GM23338 (cell line): ENCODE data around the gene ADGRB2. TPM values are rescaled to one million over a fixed set of nuclear protein-coding genes. Genes with fewer than 3 reads are reported as not detected.

Experiments
- ATAC-seq: fragments of 200-7000 bp; cut with Tn5 transposase; 3 replicates; pipeline ENCODE4 v1.9.1; 2020
- DNase-seq: peaks from one replicate; pipeline ENCODE4 v3.0.0-alpha.2; 2015; ENCODE audit warnings: low spot score
- H2AFZ ChIP-seq: fragments of 200-600 bp; sonication (generic); 2 replicates; pipeline ENCODE4 v1.8.0; 2016; ENCODE audit warnings: antibody characterized with exemption, mild to moderate bottlenecking, moderate library complexity
- H3F3A ChIP-seq: fragments of 200-600 bp; sonication (generic); replicated peaks from 2 replicates; pipeline ENCODE4 v1.8.0; 2017; ENCODE audit warnings: antibody characterized with exemption, mixed run types, low read depth
- H3K27ac ChIP-seq: fragments of 200-600 bp; sonication (generic); 2 replicates; pipeline ENCODE4 v1.6.1; 2016; ENCODE audit warnings: low read depth
- H3K27me3 ChIP-seq: fragments of 200-600 bp; sonication (generic); 2 replicates; pipeline ENCODE4 v1.8.0; 2016; ENCODE audit warnings: mild to moderate bottlenecking, mixed run types, moderate library complexity; ENCODE audit not compliant: insufficient read depth
- H3K36me3 ChIP-seq: fragments of 200-600 bp; sonication (generic); 2 replicates; pipeline ENCODE4 v1.8.0; 2016; ENCODE audit warnings: mild to moderate bottlenecking; ENCODE audit not compliant: insufficient read depth
- H3K4me1 ChIP-seq: fragments of 200-600 bp; sonication (generic); 2 replicates; pipeline ENCODE4 v1.8.0; 2016; ENCODE audit warnings: mild to moderate bottlenecking, moderate library complexity; ENCODE audit not compliant: insufficient read depth
- H3K4me2 ChIP-seq: fragments of 200-600 bp; sonication (generic); 2 replicates; pipeline ENCODE4 v1.7.1; 2017; ENCODE audit warnings: mixed run types
- H3K4me3 ChIP-seq: fragments of 200-600 bp; sonication (generic); 2 replicates; pipeline ENCODE4 v1.6.1; 2016; ENCODE audit warnings: mixed run types
- H3K79me2 ChIP-seq: fragments of 200-600 bp; sonication (generic); replicated peaks from 2 replicates; pipeline ENCODE4 v1.8.0; 2017; ENCODE audit warnings: mild to moderate bottlenecking; ENCODE audit not compliant: insufficient read depth
- H3K9me2 ChIP-seq: fragments of 200-600 bp; sonication (generic); 2 replicates; pipeline ENCODE4 v1.8.0; 2017; ENCODE audit not compliant: insufficient read depth
- H4K20me1 ChIP-seq: fragments of 200-600 bp; sonication (generic); replicated peaks from 2 replicates; pipeline ENCODE4 v1.8.0; 2017; ENCODE audit warnings: mild to moderate bottlenecking; ENCODE audit not compliant: insufficient read depth
- H3K27ac Mint-ChIP-seq: 2 replicates; pipeline ENCODE4 v1.8.0; 2020; ENCODE audit warnings: inconsistent platforms, mild to moderate bottlenecking, moderate library complexity, mixed read lengths
- H3K27me3 Mint-ChIP-seq: 3 replicates; pipeline ENCODE4 v1.8.0; 2022; ENCODE audit warnings: low read depth, mild to moderate bottlenecking, moderate library complexity, mixed read lengths, inconsistent platforms; ENCODE audit not compliant: insufficient read depth, poor library complexity
- H3K36me3 Mint-ChIP-seq: 3 replicates; pipeline ENCODE4 v1.8.0; 2021; ENCODE audit warnings: low read depth, mild to moderate bottlenecking, inconsistent platforms, moderate library complexity, mixed read lengths
- H3K4me1 Mint-ChIP-seq: 3 replicates; pipeline ENCODE4 v1.8.0; 2020; ENCODE audit warnings: mild to moderate bottlenecking, inconsistent platforms, mixed read lengths
- H3K4me3 Mint-ChIP-seq: 3 replicates; pipeline ENCODE4 v1.8.0; 2021; ENCODE audit warnings: moderate library complexity, mild to moderate bottlenecking, inconsistent platforms, mixed read lengths
- H3K9me3 Mint-ChIP-seq: 3 replicates; pipeline ENCODE4 v1.8.0; 2020; ENCODE audit warnings: moderate library complexity, mild to moderate bottlenecking, inconsistent platforms, mixed read lengths
- EZH2 ChIP-seq: fragments of 200-600 bp; sonication (generic); IDR thresholded peaks from one replicate; pipeline ENCODE4 v1.8.0; 2017; ENCODE audit warnings: antibody characterized with exemption, mild to moderate bottlenecking, low read depth; ENCODE audit not compliant: unreplicated experiment
- NANOG ChIP-seq: IDR thresholded peaks from 2 replicates; pipeline ENCODE4 v1.6.1; 2016; ENCODE audit warnings: antibody characterized with exemption, borderline replicate concordance
- POLR2AphosphoS5 ChIP-seq: IDR thresholded peaks from 2 replicates; pipeline ENCODE4 v1.6.1; 2016; ENCODE audit warnings: antibody characterized with exemption, low read depth
- STAT1 ChIP-seq: IDR thresholded peaks from one replicate; pipeline ENCODE4 v1.6.1; 2016; ENCODE audit warnings: antibody characterized with exemption; ENCODE audit not compliant: unreplicated experiment
- ZNF462 ChIP-seq: fragments of 250-450 bp; sonication (Bioruptor Pico); IDR thresholded peaks from 2 replicates; pipeline ENCODE4 v1.5.0; 2020; ENCODE audit warnings: mild to moderate bottlenecking, moderate library complexity
- polyA plus RNA-seq: library from polyadenylated mRNA; unstranded; fragments of >200 nt; fragmentation: Nextera tagmentation; extraction: Ambion mirVana; gene quantifications from 2 replicates; pipeline ENCODE4 v1.2.1, GENCODE V29; 2016
- total RNA-seq: library from RNA; depleted of rRNA; stranded (reverse); fragments of >200 nt; shearing (Covaris generic); gene quantifications from 2 replicates; pipeline ENCODE4 v1.2.3, GENCODE V29; 2014
- TF ChIP-seq, protein P1 (sequence below): IDR thresholded peaks from 2 replicates; pipeline ENCODE4 v1.6.1; 2016; ENCODE audit warnings: antibody characterized with exemption
- TF ChIP-seq, protein P2 (sequence below): IDR thresholded peaks from one replicate; pipeline ENCODE4 v1.6.1; 2018; ENCODE audit warnings: antibody characterized with exemption; ENCODE audit not compliant: unreplicated experiment
- TF ChIP-seq, protein P3 (sequence below), 2 experiments: fragments of 200-600 bp in 1 of 2; sonication (generic) in 1 of 2; conservative IDR thresholded peaks; 2 replicates each; pipeline versions ENCODE4 v1.5.1 to v1.6.1; 2016 to 2017; ENCODE audit warnings: antibody characterized with exemption in 2 of 2, low read depth in 2 of 2, mild to moderate bottlenecking in 2 of 2, moderate library complexity in 1 of 2

ADGRB2 gene
- total and polyA plus RNA-seq, 2 experiments from 2014 or later = 8.0 to 27.8 TPM

GRCh38 chr1:31787261-31787660 is 23.1 kb upstream of the ADGRB2 start:
- DNase-seq (no peak), ATAC-seq (no peak)
- H3K27ac Mint-ChIP-seq = no peak overlapping the region
- no peak overlapping the region for H3K4me2 ChIP-seq
- peaks cover 18% of the 10 kb centered on the region for H3K4me1 Mint-ChIP-seq
- peaks cover 10% of the 10 kb centered on the region for H3K4me1 ChIP-seq
- no peak overlapping the region; the same call in 1 of the 2 replicates for H2AFZ ChIP-seq
- H3K27me3 ChIP-seq = no peaks in the 10 kb centered on the region
- H3K4me3 Mint-ChIP-seq = peak overlapping the region; percentile 92; the same call in 1 of the 3 replicates
- 0 out of 2 replicates have a peak, but pooled peaks cover 15% of the 10 kb centered on the region for H3F3A ChIP-seq
- no peaks in the 10 kb centered on the region for H3K36me3 Mint-ChIP-seq
- H4K20me1 ChIP-seq = no peaks in the 10 kb centered on the region
- H3K9me3 Mint-ChIP-seq = no peaks in the 10 kb centered on the region
- no peak for TF ChIP-seq NANOG
- TF ChIP-seq, protein P1, sequence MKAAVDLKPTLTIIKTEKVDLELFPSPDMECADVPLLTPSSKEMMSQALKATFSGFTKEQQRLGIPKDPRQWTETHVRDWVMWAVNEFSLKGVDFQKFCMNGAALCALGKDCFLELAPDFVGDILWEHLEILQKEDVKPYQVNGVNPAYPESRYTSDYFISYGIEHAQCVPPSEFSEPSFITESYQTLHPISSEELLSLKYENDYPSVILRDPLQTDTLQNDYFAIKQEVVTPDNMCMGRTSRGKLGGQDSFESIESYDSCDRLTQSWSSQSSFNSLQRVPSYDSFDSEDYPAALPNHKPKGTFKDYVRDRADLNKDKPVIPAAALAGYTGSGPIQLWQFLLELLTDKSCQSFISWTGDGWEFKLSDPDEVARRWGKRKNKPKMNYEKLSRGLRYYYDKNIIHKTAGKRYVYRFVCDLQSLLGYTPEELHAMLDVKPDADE = no peak
- H3K9me2 ChIP-seq = no peaks in the 10 kb centered on the region
- no peak overlapping the region for H3K4me3 ChIP-seq
- H3K79me2 ChIP-seq = no peaks in the 10 kb centered on the region
- H3K27ac ChIP-seq = peak overlapping the region; percentile 39; the same call in 1 of the 2 replicates
- H3K27me3 Mint-ChIP-seq = peaks cover 24% of the 10 kb centered on the region
- H3K36me3 ChIP-seq = no peaks in the 10 kb centered on the region

- H2AFZ ChIP-seq = no peak overlapping the region
- H3K9me2 ChIP-seq = no peaks in the 10 kb centered on the region
- no peaks in the 10 kb centered on the region for H3K9me3 Mint-ChIP-seq
- H3K27ac ChIP-seq = no peak overlapping the region
- H3K27me3 Mint-ChIP-seq = peaks cover 24% of the 10 kb centered on the region
- no peak overlapping the region for H3K27ac Mint-ChIP-seq
- no peaks in the 10 kb centered on the region for H3K79me2 ChIP-seq
- no peaks in the 10 kb centered on the region for H3K36me3 Mint-ChIP-seq
- no peaks in the 10 kb centered on the region for H4K20me1 ChIP-seq
- no peak overlapping the region; the same call in 2 of the 3 replicates for H3K4me3 Mint-ChIP-seq
- H3K4me1 ChIP-seq = peaks cover 18% of the 10 kb centered on the region
- DNase-seq (no peak), ATAC-seq (no peak)
- no peaks in the 10 kb centered on the region for H3K36me3 ChIP-seq
- H3K4me1 Mint-ChIP-seq = peaks cover 23% of the 10 kb centered on the region
- H3K4me2 ChIP-seq = no peak overlapping the region
- H3F3A ChIP-seq = 0 out of 2 replicates have a peak, but pooled peaks cover 15% of the 10 kb centered on the region
- no peaks in the 10 kb centered on the region for H3K27me3 ChIP-seq
- no peak overlapping the region for H3K4me3 ChIP-seq
- TF ChIP-seq ZNF462 (CRISPR knock-in tag) (no peak), POLR2AphosphoS5 (no peak), EZH2 (no peak), STAT1 (no peak), NANOG (no peak)
- TF ChIP-seq, protein P2, sequence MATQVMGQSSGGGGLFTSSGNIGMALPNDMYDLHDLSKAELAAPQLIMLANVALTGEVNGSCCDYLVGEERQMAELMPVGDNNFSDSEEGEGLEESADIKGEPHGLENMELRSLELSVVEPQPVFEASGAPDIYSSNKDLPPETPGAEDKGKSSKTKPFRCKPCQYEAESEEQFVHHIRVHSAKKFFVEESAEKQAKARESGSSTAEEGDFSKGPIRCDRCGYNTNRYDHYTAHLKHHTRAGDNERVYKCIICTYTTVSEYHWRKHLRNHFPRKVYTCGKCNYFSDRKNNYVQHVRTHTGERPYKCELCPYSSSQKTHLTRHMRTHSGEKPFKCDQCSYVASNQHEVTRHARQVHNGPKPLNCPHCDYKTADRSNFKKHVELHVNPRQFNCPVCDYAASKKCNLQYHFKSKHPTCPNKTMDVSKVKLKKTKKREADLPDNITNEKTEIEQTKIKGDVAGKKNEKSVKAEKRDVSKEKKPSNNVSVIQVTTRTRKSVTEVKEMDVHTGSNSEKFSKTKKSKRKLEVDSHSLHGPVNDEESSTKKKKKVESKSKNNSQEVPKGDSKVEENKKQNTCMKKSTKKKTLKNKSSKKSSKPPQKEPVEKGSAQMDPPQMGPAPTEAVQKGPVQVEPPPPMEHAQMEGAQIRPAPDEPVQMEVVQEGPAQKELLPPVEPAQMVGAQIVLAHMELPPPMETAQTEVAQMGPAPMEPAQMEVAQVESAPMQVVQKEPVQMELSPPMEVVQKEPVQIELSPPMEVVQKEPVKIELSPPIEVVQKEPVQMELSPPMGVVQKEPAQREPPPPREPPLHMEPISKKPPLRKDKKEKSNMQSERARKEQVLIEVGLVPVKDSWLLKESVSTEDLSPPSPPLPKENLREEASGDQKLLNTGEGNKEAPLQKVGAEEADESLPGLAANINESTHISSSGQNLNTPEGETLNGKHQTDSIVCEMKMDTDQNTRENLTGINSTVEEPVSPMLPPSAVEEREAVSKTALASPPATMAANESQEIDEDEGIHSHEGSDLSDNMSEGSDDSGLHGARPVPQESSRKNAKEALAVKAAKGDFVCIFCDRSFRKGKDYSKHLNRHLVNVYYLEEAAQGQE = no peak
- TF ChIP-seq, protein P3, sequence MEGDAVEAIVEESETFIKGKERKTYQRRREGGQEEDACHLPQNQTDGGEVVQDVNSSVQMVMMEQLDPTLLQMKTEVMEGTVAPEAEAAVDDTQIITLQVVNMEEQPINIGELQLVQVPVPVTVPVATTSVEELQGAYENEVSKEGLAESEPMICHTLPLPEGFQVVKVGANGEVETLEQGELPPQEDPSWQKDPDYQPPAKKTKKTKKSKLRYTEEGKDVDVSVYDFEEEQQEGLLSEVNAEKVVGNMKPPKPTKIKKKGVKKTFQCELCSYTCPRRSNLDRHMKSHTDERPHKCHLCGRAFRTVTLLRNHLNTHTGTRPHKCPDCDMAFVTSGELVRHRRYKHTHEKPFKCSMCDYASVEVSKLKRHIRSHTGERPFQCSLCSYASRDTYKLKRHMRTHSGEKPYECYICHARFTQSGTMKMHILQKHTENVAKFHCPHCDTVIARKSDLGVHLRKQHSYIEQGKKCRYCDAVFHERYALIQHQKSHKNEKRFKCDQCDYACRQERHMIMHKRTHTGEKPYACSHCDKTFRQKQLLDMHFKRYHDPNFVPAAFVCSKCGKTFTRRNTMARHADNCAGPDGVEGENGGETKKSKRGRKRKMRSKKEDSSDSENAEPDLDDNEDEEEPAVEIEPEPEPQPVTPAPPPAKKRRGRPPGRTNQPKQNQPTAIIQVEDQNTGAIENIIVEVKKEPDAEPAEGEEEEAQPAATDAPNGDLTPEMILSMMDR (conservative IDR thresholded peaks at IDR 0.05; ENCODE audit: low read depth in 2 of 2) = no peak
These were observed 22.4 kb upstream of the ADGRB2 start for GRCh38 chr1:31786366-31787060.
